CD14-positive monocyte (primary cell): Measurements from ENCODE around the gene STRN3. TPM values are rescaled to one million over a fixed set of nuclear protein-coding genes. Genes with fewer than 3 reads are reported as not detected.

ENCODE experiments used
- DNase-seq, 3 donors: peaks; one replicate each; pipeline ENCODE4 v3.0.0-alpha.2; 2011 to 2022
- H2AFZ ChIP-seq: 2 replicates; pipeline ENCODE4 v1.6.0; 2012; ENCODE audit warnings: mild to moderate bottlenecking, low read depth, low read length, inconsistent platforms; ENCODE audit not compliant: insufficient read depth, poor library complexity, severe bottlenecking
- H3K27ac ChIP-seq, 2 donors: 1 replicate in 1 of 2; 2 replicates in 1 of 2; pipeline ENCODE4 v1.5.1; 2012 to 2013; ENCODE audit warnings: low read length in 2 of 2, control low read depth in 1 of 2, inconsistent platforms in 1 of 2, low read depth in 1 of 2, mild to moderate bottlenecking in 1 of 2
- H3K27me3 ChIP-seq, 2 donors: one replicate each; pipeline versions ENCODE4 v1.6.0 to v1.6.1; 2011 to 2013; ENCODE audit warnings: low read length in 2 of 2; ENCODE audit not compliant: control insufficient read depth in 2 of 2, insufficient read depth in 2 of 2
- H3K36me3 ChIP-seq, 2 donors: replicated peaks in 1 of 2; 1 replicate in 1 of 2; 2 replicates in 1 of 2; pipeline versions ENCODE4 v1.5.1 to v1.6.1; 2012 to 2013; ENCODE audit warnings: low read length in 2 of 2, control low read depth in 1 of 2, inconsistent platforms in 1 of 2, mild to moderate bottlenecking in 1 of 2; ENCODE audit not compliant: insufficient read depth in 2 of 2, control insufficient read depth in 1 of 2
- H3K4me1 ChIP-seq, 2 donors: 1 replicate in 1 of 2; 2 replicates in 1 of 2; pipeline versions ENCODE4 v1.5.1 to v1.6.1; 2012 to 2013; ENCODE audit warnings: low read length in 2 of 2, control low read depth in 1 of 2, inconsistent platforms in 1 of 2, mild to moderate bottlenecking in 1 of 2, moderate library complexity in 1 of 2; ENCODE audit not compliant: insufficient read depth in 2 of 2, control insufficient read depth in 1 of 2
- H3K4me2 ChIP-seq: replicated peaks from 2 replicates; pipeline ENCODE3; 2012; ENCODE audit warnings: low read length, moderate library complexity, mild to moderate bottlenecking; ENCODE audit not compliant: poor library complexity, severe bottlenecking; ENCODE audit errors: extremely low read depth
- H3K4me3 ChIP-seq, 3 experiments: fragments of 200-600 bp in 1 of 3; sonication (generic) in 1 of 3; replicated peaks in 1 of 3; 1 replicate in 2 of 3; 2 replicates in 1 of 3; pipeline ENCODE4 v1.5.1; 2011 to 2013; ENCODE audit warnings: low read length in 3 of 3, mild to moderate bottlenecking in 3 of 3, control low read depth in 2 of 3, low read depth in 2 of 3, inconsistent platforms in 1 of 3, moderate library complexity in 1 of 3
- H3K79me2 ChIP-seq: 2 replicates; pipeline ENCODE4 v1.6.0; 2012; ENCODE audit warnings: mild to moderate bottlenecking, control low read depth, inconsistent platforms, low read length, moderate library complexity; ENCODE audit not compliant: insufficient read depth
- H3K9ac ChIP-seq: 2 replicates; pipeline ENCODE4 v1.6.0; 2017; ENCODE audit warnings: low read length, mild to moderate bottlenecking; ENCODE audit not compliant: insufficient read depth, poor library complexity, severe bottlenecking
- H3K9me3 ChIP-seq, 2 donors: replicated peaks in 1 of 2; 1 replicate in 1 of 2; 2 replicates in 1 of 2; pipeline versions ENCODE4 v1.5.1 to v1.6.1; 2012 to 2013; ENCODE audit warnings: low read length in 2 of 2, control low read depth in 1 of 2; ENCODE audit not compliant: control insufficient read depth in 1 of 2, insufficient read depth in 1 of 2
- H4K20me1 ChIP-seq: 2 replicates; pipeline ENCODE4 v1.6.0; 2012; ENCODE audit warnings: mild to moderate bottlenecking, low read length, control low read depth, moderate library complexity; ENCODE audit not compliant: insufficient read depth
- H3K27ac Mint-ChIP-seq, 7 donors: one replicate each; pipeline ENCODE4 v1.8.0; 2020; ENCODE audit warnings: mild to moderate bottlenecking in 7 of 7, mixed read lengths in 7 of 7, moderate library complexity in 6 of 7, inconsistent platforms in 2 of 7
- H3K27me3 Mint-ChIP-seq, 3 donors: one replicate each; pipeline ENCODE4 v1.8.0; 2021 to 2022; ENCODE audit warnings: low read depth in 3 of 3, mild to moderate bottlenecking in 3 of 3, mixed read lengths in 3 of 3, moderate library complexity in 3 of 3, inconsistent platforms in 1 of 3
- H3K36me3 Mint-ChIP-seq, 2 donors: one replicate each; pipeline ENCODE4 v1.8.0; 2020; ENCODE audit warnings: mixed read lengths in 2 of 2, inconsistent platforms in 1 of 2, mild to moderate bottlenecking in 1 of 2
- H3K4me1 Mint-ChIP-seq: one replicate; pipeline ENCODE4 v1.8.0; 2020; ENCODE audit warnings: mild to moderate bottlenecking, mixed read lengths
- H3K4me3 Mint-ChIP-seq, 2 donors: one replicate each; pipeline ENCODE4 v1.8.0; 2020; ENCODE audit warnings: mild to moderate bottlenecking in 2 of 2, mixed read lengths in 2 of 2, moderate library complexity in 1 of 2
- H3K9me3 Mint-ChIP-seq, 7 donors: one replicate each; pipeline ENCODE4 v1.8.0; 2020 to 2022; ENCODE audit warnings: mixed read lengths in 7 of 7, mild to moderate bottlenecking in 6 of 7, moderate library complexity in 6 of 7, inconsistent platforms in 2 of 7
- CTCF ChIP-seq: fragments of 200-600 bp; IDR thresholded peaks from one replicate; pipeline ENCODE4 v1.8.0; 2022; ENCODE audit warnings: antibody characterized with exemption, mild to moderate bottlenecking
- WGBS: methylation state at CpG from one replicate; pipeline ENCODE4 v1.1.5; 2013; ENCODE audit warnings: missing lambda C conversion rate; ENCODE audit not compliant: insufficient coverage; 5-methylcytosine and 5-hydroxymethylcytosine counted together
- intact Hi-C, 2 donors: fragments of 100-400 bp; cut with micrococcal nuclease; formaldehyde crosslinking; loops; one replicate each; pipeline versions ENCODE4 v1.15.0 to v1.15.1; 2023
- polyA plus RNA-seq, 3 donors: library from polyadenylated mRNA; depleted of rRNA in 1 of 3; unstranded in 2 of 3; stranded (reverse) in 1 of 3; fragments of 300-500 nt in 2 of 3; fragments of >200 nt in 1 of 3; fragmentation: Illumina TruSeq in 2 of 3; gene quantifications; 1 replicate in 2 of 3; 2 replicates in 1 of 3; pipeline ENCODE4 v1.2.3, GENCODE V29; 2012 to 2021

Gene STRN3
- polyA plus RNA-seq, 3 donors, result 1.0 to 12.0 (median 3.8) TPM

- no peak for TF ChIP-seq CTCF
- Histone ChIP-seq H3K36me3 (peaks cover under 1 to 11% of the 10 kb centered on the region in 2 donors), H3K9me3 (no peaks in the 10 kb centered on the region), H3K4me1 (peaks cover 23 to 34% of the 10 kb centered on the region in 2 donors), H3K79me2 (peaks cover 69% of the 10 kb centered on the region), H4K20me1 (peaks cover 5% of the 10 kb centered on the region), H3K4me3 (peak within 1 kb of the TSS; percentile 74 to 90 (median 90)), H3K27me3 (no peaks in the 10 kb centered on the region), H3K27ac (peak within 1 kb of the TSS; percentile 85 to 95), H2AFZ (peak within 1 kb of the TSS; percentile 89), H3K9ac (peak within 1 kb of the TSS; percentile 100), H3K4me2 (peak within 1 kb of the TSS; percentile 84)
- DNase-seq, result peak; percentile 18 to 31 (median 20)
- H3K4me3 Mint-ChIP-seq, result peak within 1 kb of the TSS; percentile 100
- peaks cover 31% of the 10 kb centered on the region for H3K4me1 Mint-ChIP-seq
- H3K27ac Mint-ChIP-seq, result peak within 1 kb of the TSS; percentile 98 to 100 (median 98)
- H3K9me3 Mint-ChIP-seq, result no peaks in the 10 kb centered on the region
- WGBS, result under 1% methylated on average over 47 of the region's 53 CpGs
- intact Hi-C loops, result loop anchor here (5.0 to 10.0 kb wide), 2 partner anchors 49 to 67 kb away; no protein-coding TSS in a partner anchor
- H3K27me3 Mint-ChIP-seq, result peaks cover 0 to under 1% (median 0%) of the 10 kb centered on the region in 3 donors
- peaks cover 11 to 12% of the 10 kb centered on the region in 2 donors for H3K36me3 Mint-ChIP-seq
These were observed 657 bp downstream of the STRN3 start, which contains the start of gene AP4S1 for GRCh38 chr14:31025367-31026076. Gene AP4S1 (plus strand): TSS chr14:31025649. CDS start chr14:31066197, 40,548 bp downstream.

- H2AFZ ChIP-seq, result peak overlapping the region; percentile 89
- peaks cover 77% of the 10 kb centered on the region for H3K79me2 ChIP-seq
- H3K9ac ChIP-seq, result peak overlapping the region; percentile 100
- Mint-ChIP-seq H3K36me3 (peaks cover 13 to 15% of the 10 kb centered on the region in 2 donors), H3K9me3 (no peaks in the 10 kb centered on the region), H3K4me3 (peak overlapping the region; percentile 100), H3K27ac (peak overlapping the region; percentile 84 to 100 (median 91)), H3K4me1 (peaks cover 31% of the 10 kb centered on the region), H3K27me3 (peaks cover 0 to 2% (median 0%) of the 10 kb centered on the region in 3 donors)
- H3K4me3 ChIP-seq, result peak overlapping the region; percentile 74 to 90 (median 90)
- peaks cover 4 to 19% of the 10 kb centered on the region in 2 donors for H3K36me3 ChIP-seq
- no peaks in the 10 kb centered on the region for H3K9me3 ChIP-seq
- 12% methylated on average over 7 of the region's 11 CpGs for WGBS
- DNase-seq, result peak in 1 of 3 donors; percentile 19
- no peak for TF ChIP-seq CTCF
- peaks cover 7% of the 10 kb centered on the region for H4K20me1 ChIP-seq
- H3K27ac ChIP-seq, result peak overlapping the region; percentile 85 to 95
- no peaks in the 10 kb centered on the region for H3K27me3 ChIP-seq
- intact Hi-C loops, result loop anchor here (5.0 to 10.0 kb wide), 2 partner anchors 50 to 68 kb away; no protein-coding TSS in a partner anchor
- H3K4me1 ChIP-seq, result peaks cover 23 to 34% of the 10 kb centered on the region in 2 donors
- peak overlapping the region; percentile 84 for H3K4me2 ChIP-seq
These were observed 1.4 kb downstream of the STRN3 start for GRCh38 chr14:31024577-31025366.
